ENCODE results near the gene SAA1.

DNA sequence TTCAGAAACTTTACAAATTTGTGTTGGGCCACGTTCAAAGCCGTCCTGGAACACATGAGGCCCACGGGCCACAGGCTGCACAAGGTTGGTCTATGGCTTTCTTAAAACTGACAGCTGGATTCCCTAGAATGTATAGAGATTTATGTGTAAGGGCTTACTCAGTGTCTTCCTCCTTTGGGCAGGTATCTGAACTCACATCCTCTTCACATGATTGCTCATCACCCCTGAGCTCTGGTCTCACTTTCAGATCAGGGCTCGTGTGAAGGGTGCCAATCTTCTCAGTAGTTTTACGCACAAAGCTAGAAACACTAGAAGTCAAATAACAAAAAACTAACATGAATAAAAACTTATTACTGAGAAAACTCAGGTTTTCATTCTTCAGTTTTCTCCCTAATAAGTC, 28.8 kb downstream of the SAA1 start:
- TF ChIP-seq CTCF (conservative IDR thresholded peaks at IDR 0.05) (no peak), ZFX (IDR thresholded peaks at IDR 0.05) (no peak)

All from C4-2B (cell line).